ENCODE results near the gene DSTYK. TPM values are rescaled to one million over a fixed set of nuclear protein-coding genes. Genes with fewer than 3 reads are reported as not detected.

DSTYK gene
- polyA plus RNA-seq, 1 of the 3 experiments (the other 2 are of a cell fraction): 4.4 TPM

DNA sequence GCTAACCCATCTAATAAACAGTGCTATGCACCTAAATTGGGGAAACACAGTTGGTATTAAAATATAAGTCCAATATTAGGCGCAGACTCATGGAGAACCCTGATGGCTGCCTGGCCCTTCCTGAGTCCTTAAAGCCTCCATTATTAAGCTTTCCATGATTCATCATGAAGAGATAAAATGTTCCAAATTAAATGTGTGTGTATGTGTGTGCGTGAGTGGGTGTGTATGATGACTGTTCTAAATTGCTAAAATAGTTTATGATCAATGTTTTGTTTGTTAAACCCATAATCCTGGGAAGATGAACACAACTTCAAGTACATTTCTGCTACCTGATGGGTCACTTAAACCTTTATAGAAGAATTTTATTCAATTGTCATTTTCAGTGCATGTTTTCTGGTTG is 83.5 kb downstream of the DSTYK start:
- H3K4me2 ChIP-seq: no peak overlapping the region
- H3K27me3 ChIP-seq (ENCODE audit: insufficient read depth): no peaks in the 10 kb centered on the region
- TF ChIP-seq SMC3 (IDR thresholded peaks at IDR 0.05; ENCODE audit: low read depth, low read length) (no peak), RAD21 (IDR thresholded peaks at IDR 0.05; ENCODE audit: low read length) (no peak), TCF12 (IDR thresholded peaks at IDR 0.05) (no peak), SIN3A (IDR thresholded peaks at IDR 0.05; ENCODE audit: borderline replicate concordance, low read depth, low read length) (no peak), RXRA (IDR thresholded peaks at IDR 0.05; ENCODE audit: borderline replicate concordance, low read depth) (no peak), POLR2AphosphoS5 (IDR thresholded peaks at IDR 0.05; ENCODE audit: low read depth, low read length) (no peak), RCOR1 (IDR thresholded peaks at IDR 0.05; ENCODE audit: low read length) (no peak), GABPA (IDR thresholded peaks at IDR 0.05; ENCODE audit: low read depth) (no peak), FOXJ3 (CRISPR knock-in tag; IDR thresholded peaks at IDR 0.05) (no peak), NRF1 (IDR thresholded peaks at IDR 0.05; ENCODE audit: low read depth, low read length) (no peak), TEAD4 (IDR thresholded peaks at IDR 0.05; ENCODE audit: borderline replicate concordance, insufficient read depth) (no peak)
- ChIA-PET POLR2A (no interaction called here), CTCF (interaction anchor here (3.8 kb wide), 1 partner anchor 13 kb away, joined by 22 read pairs; no protein-coding TSS in a partner anchor)
- no peaks in the 10 kb centered on the region for H3K9me2 ChIP-seq
- no peak overlapping the region for H3K4me3 ChIP-seq (ENCODE audit: low read depth in 2 of 2, low read length in 1 of 2)
- H3K27ac ChIP-seq (ENCODE audit: low read depth in 2 of 2, low read length in 1 of 2): no peak overlapping the region
- no peaks in the 10 kb centered on the region for H3K79me2 ChIP-seq (ENCODE audit: insufficient read depth)
- WGBS (ENCODE audit: low lambda C conversion rate): 84% methylated on average over 2 of the region's 2 CpGs
- H4K20me1 ChIP-seq (ENCODE audit: insufficient read depth): no peaks in the 10 kb centered on the region
- no peak overlapping the region for H3K9ac ChIP-seq
- no peak for DNase-seq
- no peaks in the 10 kb centered on the region for H3K4me1 ChIP-seq (ENCODE audit: control insufficient read depth in 1 of 2, insufficient read depth in 2 of 2, low read depth in 1 of 2, low read length in 1 of 2)
- peaks cover 3% of the 10 kb centered on the region for H3F3A ChIP-seq (replicated peaks; ENCODE audit: insufficient read depth)
- H3K9me3 ChIP-seq: no peaks in the 10 kb centered on the region
- no peak overlapping the region for H2AFZ ChIP-seq (ENCODE audit: low read depth)
- no peaks in the 10 kb centered on the region for H3K36me3 ChIP-seq (replicated peaks in 1 of 2; ENCODE audit: control insufficient read depth in 1 of 2, insufficient read depth in 2 of 2, low read length in 1 of 2)

DNA sequence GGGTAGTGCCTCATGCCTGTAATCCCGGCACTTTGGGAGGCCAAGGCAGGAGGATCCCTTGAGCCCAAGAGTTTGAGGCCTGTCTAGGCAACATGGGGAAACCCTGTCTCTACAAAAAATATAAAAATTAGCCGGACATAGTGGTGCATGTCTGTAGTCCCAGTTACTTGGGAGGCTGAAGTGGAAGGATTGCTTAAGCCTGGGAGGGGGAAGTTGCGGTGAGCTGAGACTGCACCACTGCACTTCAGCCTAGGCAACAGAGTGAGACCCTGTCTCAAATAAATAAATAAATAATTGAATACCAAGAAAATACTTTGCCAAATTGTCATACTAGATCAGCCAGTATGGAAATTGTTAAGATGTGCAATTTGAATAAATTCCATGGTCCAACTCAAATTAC is 83.9 kb downstream of the DSTYK start:
- no peaks in the 10 kb centered on the region for H4K20me1 ChIP-seq (ENCODE audit: insufficient read depth)
- H3K9ac ChIP-seq: no peak overlapping the region
- TF ChIP-seq RFX5 (IDR thresholded peaks at IDR 0.05; ENCODE audit: low read length): no peak
- no peak for TF ChIP-seq EZH2phosphoT487 (IDR thresholded peaks at IDR 0.05; ENCODE audit: borderline replicate concordance, low read depth)
- TF ChIP-seq, protein P1, sequence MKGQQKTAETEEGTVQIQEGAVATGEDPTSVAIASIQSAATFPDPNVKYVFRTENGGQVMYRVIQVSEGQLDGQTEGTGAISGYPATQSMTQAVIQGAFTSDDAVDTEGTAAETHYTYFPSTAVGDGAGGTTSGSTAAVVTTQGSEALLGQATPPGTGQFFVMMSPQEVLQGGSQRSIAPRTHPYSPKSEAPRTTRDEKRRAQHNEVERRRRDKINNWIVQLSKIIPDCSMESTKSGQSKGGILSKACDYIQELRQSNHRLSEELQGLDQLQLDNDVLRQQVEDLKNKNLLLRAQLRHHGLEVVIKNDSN (IDR thresholded peaks at IDR 0.05; ENCODE audit: borderline replicate concordance, low read depth): no peak
- TF ChIP-seq, protein P2, sequence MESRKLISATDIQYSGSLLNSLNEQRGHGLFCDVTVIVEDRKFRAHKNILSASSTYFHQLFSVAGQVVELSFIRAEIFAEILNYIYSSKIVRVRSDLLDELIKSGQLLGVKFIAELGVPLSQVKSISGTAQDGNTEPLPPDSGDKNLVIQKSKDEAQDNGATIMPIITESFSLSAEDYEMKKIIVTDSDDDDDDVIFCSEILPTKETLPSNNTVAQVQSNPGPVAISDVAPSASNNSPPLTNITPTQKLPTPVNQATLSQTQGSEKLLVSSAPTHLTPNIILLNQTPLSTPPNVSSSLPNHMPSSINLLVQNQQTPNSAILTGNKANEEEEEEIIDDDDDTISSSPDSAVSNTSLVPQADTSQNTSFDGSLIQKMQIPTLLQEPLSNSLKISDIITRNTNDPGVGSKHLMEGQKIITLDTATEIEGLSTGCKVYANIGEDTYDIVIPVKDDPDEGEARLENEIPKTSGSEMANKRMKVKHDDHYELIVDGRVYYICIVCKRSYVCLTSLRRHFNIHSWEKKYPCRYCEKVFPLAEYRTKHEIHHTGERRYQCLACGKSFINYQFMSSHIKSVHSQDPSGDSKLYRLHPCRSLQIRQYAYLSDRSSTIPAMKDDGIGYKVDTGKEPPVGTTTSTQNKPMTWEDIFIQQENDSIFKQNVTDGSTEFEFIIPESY (IDR thresholded peaks at IDR 0.05; ENCODE audit: borderline replicate concordance, low read depth): no peak
- no peaks in the 10 kb centered on the region for H3K79me2 ChIP-seq (ENCODE audit: insufficient read depth)
- DNase-seq: no peak
- H3K9me3 ChIP-seq: no peaks in the 10 kb centered on the region
- CTCF ChIA-PET: interaction anchor here (3.8 kb wide), 1 partner anchor 14 kb away, joined by 22 read pairs; no protein-coding TSS in a partner anchor
- H3K4me1 ChIP-seq (ENCODE audit: control insufficient read depth in 1 of 2, insufficient read depth in 2 of 2, low read depth in 1 of 2, low read length in 1 of 2): peaks cover 2 to 3% of the 10 kb centered on the region in 2 experiments; a peak in 1 of 4 replicates
- H3K4me2 ChIP-seq: no peak overlapping the region
- POLR2A ChIA-PET: no interaction called here
- no peaks in the 10 kb centered on the region for H3K36me3 ChIP-seq (replicated peaks in 1 of 2; ENCODE audit: control insufficient read depth in 1 of 2, insufficient read depth in 2 of 2, low read length in 1 of 2)
- H3K27me3 ChIP-seq (ENCODE audit: insufficient read depth): no peaks in the 10 kb centered on the region
- WGBS (ENCODE audit: low lambda C conversion rate): 76% methylated on average over 3 of the region's 3 CpGs
- peaks cover 4% of the 10 kb centered on the region for H3F3A ChIP-seq (replicated peaks; ENCODE audit: insufficient read depth)
- H3K4me3 ChIP-seq (ENCODE audit: low read depth in 2 of 2, low read length in 1 of 2): no peak overlapping the region
- H3K9me2 ChIP-seq: no peaks in the 10 kb centered on the region
- H2AFZ ChIP-seq (ENCODE audit: low read depth): no peak overlapping the region
- H3K27ac ChIP-seq (ENCODE audit: low read depth in 2 of 2, low read length in 1 of 2): no peak overlapping the region

Data from SK-N-SH (cell line).